PFSK-1 (cell line): ENCODE results near the gene TLE4.

Experiments used
- POLR2AphosphoS5 ChIP-seq: IDR thresholded peaks from 2 replicates; pipeline ENCODE4 v1.6.1; 2012; ENCODE audit warnings: low read depth, mild to moderate bottlenecking, control low read depth, low read length, moderate library complexity
- REST ChIP-seq, 2 experiments: IDR thresholded peaks; 2 replicates each; pipeline versions ENCODE4 v1.6.1 to v1.8.0; 2011 to 2012; ENCODE audit warnings: low read depth in 2 of 2, low read length in 2 of 2, control low read depth in 1 of 2, inconsistent platforms in 1 of 2, mild to moderate bottlenecking in 1 of 2, moderate library complexity in 1 of 2; ENCODE audit not compliant: insufficient read depth in 1 of 2
- SIN3A ChIP-seq: IDR thresholded peaks from 2 replicates; pipeline ENCODE4 v1.6.1; 2012; ENCODE audit warnings: mild to moderate bottlenecking, low read length, moderate library complexity, borderline replicate concordance; ENCODE audit not compliant: insufficient read depth

- TF ChIP-seq REST (IDR thresholded peaks at IDR 0.05; ENCODE audit: insufficient read depth in 1 of 2, low read depth in 2 of 2, low read length in 2 of 2) (no peak), POLR2AphosphoS5 (no peak), SIN3A (no peak)
These were observed 115.3 kb downstream of the TLE4 start for GRCh38 chr9:79687131-79687447.
